HS-5 (cell line): Measurements from ENCODE around the gene INF2.
"Not testable (repeated sequence)": the region's sequence is repeated elsewhere in the genome, so short reads cannot be mapped to it uniquely, and the experiment has no call there.

ENCODE experiments used
- DNase-seq: peaks from one replicate; pipeline ENCODE4 v3.0.0-alpha.2; 2012; ENCODE audit warnings: low read depth

INF2 gene

DNA sequence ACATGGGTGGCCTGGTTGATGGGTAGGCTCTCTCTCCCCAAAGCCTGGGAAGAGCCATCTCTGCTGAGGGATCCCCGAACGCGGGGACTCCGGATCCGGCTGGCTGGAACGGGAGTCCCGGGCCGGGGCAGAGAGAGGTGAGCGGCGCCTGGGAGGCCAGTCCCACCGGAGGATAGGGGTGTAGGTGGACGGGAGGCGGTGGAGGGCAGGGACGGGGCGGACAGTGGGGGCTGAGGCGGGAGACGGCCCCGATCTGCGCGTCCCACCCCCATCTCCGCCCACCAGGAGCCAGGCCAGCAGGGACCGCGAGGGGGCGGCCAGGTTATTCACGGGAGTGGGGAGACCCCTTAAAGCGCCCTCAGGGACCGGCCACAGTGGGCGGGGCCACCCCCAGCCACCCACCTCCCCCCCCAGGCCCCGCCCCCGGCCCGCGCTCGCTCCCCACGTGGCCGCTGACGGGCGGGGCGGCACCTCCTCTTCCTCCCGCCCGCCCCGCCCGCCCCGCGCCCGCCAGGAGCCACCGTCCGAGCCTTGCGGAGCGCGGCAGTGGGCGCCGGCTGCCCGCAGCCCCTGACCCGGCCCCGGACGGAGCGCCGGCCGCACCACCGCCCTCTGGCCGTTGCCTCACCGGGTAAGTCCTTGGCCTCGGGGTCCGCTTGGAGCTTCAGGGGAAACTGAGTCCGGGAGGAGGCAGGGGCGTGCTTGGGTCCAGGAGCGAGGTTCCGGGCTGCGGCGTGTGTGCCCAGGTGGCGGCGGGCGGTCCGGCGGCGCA, at the start of gene INF2:
TSS of gene INF2 (plus strand) at position 510 of the 772 bp plus-strand sequence. CDS start 11,748 bp downstream, outside the sequence.
- no peak for DNase-seq

DNA sequence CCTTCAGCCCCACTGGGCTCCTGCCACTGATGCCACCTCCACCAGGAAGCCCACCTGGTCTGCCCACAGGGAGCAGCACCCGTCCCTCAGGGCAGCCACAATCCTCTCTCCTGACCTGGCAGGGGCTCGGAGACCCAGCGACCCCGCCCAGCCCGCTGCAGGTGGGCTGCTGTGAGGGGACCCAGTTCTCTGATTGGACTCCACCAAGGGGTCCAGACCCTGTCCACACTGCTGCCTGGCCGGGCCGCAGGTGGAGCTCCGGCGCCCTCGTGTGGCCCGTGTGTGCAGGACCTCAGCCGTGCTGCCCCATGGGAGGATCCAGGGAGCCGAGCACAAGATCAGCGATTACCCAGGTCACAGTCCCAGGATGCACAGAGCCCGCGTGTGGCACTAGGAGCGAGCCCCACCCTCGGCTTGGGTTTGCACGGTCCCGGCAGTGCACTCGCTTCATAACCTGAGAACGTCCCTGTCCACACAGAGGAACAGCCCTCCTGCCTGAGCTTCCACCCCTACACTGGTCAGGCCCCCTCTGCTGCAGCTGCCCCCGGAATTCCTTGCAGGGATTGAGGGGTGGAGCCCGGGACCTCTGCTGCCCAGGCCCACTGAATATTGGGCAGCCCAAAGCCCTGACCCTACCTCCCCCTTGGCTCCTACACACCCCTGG, 49.4 kb upstream of the INF2 start:
- DNase-seq = no peak

- DNase-seq = no peak
These were observed 48.7 kb upstream of the INF2 start for GRCh38 chr14:104640681-104641080.

DNA sequence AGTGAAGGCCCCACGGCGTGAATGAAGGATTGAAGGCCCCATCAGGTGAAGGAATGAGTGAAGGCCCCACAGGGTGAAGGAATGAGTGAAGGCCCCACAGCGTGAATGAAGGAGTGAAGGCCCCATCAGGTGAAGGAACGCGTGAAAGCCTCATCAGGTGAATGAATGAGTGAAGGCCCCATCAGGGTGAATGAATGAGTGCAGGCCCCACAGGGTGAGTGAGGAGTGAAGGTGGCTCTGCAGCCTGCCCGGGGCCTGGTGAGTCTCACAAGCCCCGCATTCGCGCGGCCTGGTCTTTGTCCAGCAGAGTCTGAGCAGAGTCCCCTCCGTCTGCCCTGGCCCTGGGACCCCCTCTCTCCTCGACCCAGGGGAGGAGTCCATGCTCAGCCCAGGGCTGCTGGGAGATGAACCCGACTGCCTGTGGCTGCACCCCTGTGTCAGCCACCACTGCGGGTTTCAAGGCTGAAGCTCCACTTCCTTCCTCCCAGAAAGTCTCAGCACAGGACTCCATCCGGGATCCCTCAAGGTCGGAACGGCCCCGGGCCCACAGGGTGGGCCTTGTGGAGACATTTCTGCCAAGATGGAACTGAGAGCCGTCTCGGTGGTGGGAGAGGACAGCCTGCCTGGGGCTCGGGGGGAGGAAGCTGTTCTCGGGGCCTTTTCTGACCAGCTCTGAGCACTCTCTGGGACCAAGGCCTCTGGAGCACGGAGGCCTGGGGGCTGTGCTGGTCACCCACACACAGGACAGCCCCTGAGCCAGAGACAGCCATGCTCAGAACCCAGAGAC, 47.5 kb upstream of the INF2 start:
- DNase-seq = no peak

DNA sequence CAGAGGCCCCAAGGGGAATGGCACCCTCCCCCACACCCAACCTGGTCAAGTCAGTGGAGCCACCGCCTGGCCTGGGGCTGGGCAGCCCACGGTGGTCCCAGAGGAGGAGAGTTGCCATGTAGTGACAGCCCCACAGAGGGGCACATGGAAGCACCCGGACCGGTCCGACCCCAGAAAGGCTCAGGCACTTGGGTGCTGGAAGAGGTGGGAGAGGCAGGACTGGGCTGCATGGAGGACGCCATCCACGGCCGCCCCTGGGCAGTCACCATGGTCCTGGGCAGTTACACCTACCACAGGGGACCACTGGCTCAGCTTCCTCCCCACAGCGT, 46.9 kb upstream of the INF2 start:
- DNase-seq = no peak

- no peak for DNase-seq
These were observed 46.1 kb upstream of the INF2 start for GRCh38 chr14:104643306-104643705.

- DNase-seq = no peak
These were observed 45.3 kb upstream of the INF2 start for GRCh38 chr14:104644091-104644635.

DNA sequence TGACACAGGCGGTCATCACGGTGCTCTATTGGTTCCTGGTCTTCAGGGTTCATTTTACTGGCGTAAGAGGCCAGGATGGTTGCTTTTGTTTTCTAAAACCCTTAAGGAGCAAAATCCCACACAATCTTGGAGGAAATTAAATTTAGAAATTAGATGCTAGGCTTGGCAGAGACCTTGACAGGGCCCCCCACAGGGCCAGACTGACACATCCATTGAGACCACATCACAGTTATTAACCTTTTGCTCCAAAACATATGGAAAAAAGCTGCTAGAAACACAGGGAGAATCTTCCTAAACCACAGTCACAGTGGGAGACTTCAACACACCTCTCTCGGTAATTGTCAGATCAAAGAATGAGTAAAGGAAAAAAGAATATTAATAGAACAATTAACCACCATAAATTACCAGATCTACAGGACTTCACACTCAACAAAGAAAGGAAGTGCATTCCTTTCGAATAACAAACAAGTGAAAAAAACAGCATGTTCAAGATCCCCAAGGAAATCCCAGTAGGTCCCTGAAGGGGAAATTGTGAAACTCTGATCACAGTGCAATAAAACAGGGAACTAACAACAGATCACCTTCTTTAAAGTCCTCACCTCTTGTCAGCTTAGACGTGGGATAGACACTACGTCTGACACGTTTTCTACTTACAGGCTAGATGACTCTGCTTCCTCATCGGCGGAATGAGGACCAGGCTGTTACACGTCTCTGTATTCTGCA, 44.6 kb upstream of the INF2 start:
- no peak for DNase-seq

DNA sequence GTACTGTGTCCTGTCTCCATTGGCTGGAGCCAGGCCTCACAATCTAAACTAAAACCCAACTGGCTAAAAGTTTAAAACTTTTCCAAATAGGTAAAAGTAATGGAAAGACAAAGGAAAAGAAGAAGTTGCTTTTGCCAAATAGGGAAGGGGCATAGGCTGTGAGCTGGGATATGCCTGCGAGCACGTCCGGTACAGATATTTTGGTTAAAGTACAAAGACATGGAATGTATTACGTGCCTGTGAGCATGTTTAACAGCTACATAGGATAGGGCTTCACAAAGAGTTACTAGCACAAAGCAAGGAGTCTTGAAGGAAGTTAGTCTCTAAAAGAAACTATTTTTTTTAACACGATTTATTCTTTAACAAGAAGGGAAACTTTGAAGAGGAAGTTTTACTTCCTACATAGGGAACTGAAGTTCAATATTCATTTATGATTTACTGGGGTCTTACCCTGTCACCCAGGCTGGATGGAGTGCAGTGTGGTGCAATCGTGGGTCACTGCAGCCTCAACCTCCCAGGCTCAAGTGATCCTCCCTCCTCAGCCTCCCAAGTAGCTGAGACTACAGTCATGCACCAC, 41.9 kb upstream of the INF2 start:
- DNase-seq = no peak

- DNase-seq = no peak
These were observed 39.1 kb upstream of the INF2 start for GRCh38 chr14:104650057-104650980.

DNA sequence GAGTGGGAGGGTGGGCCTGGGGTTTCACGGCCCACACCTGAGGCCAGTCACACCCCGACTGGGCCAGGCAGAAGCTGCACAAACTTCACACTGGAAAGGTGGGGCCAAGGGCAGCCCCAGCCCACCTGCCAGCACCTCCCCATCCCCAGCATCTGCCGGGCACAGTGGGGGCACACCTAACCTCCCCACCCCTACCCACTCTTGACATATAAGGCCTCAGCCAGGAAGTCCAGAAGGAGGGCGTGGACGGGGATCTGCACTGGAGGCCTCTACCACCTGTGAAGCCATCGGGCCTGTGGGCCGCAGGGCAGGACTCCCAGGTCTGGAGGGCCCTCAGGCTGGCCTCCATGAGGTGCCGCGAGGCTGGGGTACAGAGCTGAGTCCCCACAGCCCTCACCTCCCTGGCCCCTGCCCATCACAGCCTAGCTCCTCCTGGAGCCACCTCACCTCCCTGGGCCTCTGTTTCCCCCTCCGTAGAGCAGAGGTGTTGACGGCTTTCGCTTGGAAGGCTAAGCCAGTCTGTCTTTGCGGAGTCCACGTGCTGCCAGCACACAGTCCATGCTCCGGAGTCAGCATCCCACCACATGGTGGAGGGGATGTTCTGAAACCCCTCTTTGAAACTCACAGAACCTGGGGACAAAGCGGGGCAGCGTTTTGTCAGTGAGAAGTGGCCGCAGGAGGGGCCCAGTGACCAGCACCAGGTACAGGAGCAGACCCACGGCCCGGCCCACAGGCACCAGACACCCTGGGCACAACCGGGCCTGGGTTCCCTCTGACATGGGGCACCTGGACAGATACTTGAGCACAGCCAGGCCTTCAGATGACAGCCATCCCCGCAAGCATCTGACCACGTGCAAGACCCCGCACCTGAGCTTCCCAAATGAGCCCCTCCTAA, 38.2 kb upstream of the INF2 start:
- no peak for DNase-seq

GRCh38 chr14:104651876-104652260, 37.5 kb upstream of the INF2 start:
- DNase-seq = no peak

- no peak for DNase-seq
These were observed 37.0 kb upstream of the INF2 start for GRCh38 chr14:104652386-104652785.

DNA sequence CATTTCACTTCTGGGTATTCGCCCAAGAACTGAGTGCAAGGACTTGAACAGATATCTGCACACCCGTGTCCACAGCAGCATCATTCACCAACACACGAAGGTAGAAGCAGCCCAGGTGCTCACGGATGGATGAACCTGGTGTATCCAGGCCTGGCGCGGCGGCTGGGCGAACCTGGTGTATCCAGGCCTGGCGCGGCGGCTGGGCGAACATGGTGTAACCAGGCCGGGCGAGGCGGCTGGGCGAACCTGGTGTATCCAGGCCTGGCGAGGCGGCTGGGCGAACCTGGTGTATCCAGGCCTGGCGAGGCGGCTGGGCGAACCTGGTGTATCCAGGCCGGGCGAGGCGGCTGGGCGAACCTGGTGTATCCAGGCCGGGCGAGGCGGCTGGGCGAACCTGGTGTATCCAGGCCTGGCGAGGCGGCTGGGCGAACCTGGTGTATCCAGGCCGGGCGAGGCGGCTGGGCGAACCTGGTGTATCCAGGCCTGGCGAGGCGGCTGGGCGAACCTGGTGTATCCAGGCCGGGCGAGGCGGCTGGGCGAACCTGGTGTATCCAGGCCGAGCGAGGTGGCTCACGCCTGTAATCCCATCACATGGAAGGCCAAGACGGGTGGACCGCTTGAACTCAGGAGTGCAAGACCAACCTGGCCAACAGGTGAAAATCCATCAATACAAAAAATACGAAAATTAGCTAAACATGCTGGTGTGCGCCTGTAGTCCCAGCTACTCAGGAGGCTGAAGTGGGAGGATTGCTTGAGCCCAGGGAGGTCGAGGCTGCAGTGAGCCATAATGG, 36.1 kb upstream of the INF2 start:
- not testable (repeated sequence) for DNase-seq

DNA sequence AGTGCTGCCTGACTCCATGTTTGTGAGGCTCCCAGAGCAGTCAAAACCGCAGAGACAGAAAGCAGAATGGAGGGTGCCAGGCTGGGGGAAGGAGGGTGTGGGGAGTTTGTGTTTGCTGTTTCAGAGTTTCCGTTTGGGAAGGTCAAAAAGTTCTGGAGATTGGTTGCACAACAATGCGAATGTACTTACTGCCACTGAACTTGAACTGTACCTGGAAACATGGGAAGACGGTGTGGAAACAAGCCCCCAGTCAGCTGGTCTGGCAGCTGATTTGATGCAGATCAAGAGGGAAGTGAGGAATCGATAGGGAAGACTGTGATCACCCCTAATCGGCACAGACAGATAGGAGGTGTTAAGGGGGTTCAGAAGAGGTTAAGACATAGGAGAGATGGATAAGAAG, 35.3 kb upstream of the INF2 start:
- no peak for DNase-seq

DNA sequence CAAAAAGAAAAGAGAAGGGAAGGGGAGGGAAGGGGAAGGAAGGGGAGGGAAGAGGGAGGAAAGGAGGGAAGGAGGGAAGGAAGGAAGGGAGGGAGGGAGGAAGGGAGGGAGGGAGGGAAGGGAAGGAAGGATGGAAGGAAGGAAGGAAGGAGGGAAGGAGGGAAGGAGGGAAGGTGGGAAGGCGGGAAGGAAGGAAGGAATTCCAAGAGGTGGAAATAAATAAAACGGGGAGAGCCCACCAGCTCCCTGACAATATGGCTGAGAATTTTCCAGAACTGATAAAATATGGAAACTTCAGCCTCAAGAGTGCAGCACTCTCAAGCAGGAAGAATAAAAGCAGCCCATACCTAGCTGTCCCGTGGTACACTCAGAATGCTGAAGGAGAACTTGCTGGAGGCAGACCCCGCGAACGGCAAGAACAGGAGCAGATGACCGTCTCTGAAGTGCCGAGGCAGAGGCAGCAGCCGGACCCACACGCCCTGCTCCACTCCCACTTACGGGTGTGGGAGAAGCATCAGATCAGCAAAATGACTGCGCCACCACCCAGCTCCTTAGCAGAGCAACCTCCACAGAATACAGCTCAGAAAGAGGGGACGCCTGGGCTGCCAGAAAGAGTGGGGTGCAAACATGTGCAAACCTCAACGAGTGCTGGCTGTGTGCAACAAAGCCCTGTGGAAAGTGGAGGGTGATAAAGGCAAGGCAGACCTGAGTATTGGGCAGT, 34.1 kb upstream of the INF2 start:
- DNase-seq = no peak

GRCh38 chr14:104656014-104656714, 33.3 kb upstream of the INF2 start:
- DNase-seq = no peak
